Mucosa of gallbladder (tissue), 1 donor: ENCODE data around the gene ITGAV. TPM values are rescaled to one million over a fixed set of nuclear protein-coding genes. Genes with fewer than 3 reads are reported as not detected.

ENCODE experiments used
- DNase-seq: peaks from one replicate; pipeline ENCODE4 v3.0.0-alpha.2; 2020; ENCODE audit warnings: low spot score
- total RNA-seq: library from RNA; stranded (reverse); gene quantifications from one replicate; pipeline ENCODE4 v1.2.1, GENCODE V29; 2021
- donor health status: DM: no; HTN: no; CAD: no.

ITGAV gene
- total RNA-seq, 1 donor from 2014 or later: 71.9 TPM

DNA sequence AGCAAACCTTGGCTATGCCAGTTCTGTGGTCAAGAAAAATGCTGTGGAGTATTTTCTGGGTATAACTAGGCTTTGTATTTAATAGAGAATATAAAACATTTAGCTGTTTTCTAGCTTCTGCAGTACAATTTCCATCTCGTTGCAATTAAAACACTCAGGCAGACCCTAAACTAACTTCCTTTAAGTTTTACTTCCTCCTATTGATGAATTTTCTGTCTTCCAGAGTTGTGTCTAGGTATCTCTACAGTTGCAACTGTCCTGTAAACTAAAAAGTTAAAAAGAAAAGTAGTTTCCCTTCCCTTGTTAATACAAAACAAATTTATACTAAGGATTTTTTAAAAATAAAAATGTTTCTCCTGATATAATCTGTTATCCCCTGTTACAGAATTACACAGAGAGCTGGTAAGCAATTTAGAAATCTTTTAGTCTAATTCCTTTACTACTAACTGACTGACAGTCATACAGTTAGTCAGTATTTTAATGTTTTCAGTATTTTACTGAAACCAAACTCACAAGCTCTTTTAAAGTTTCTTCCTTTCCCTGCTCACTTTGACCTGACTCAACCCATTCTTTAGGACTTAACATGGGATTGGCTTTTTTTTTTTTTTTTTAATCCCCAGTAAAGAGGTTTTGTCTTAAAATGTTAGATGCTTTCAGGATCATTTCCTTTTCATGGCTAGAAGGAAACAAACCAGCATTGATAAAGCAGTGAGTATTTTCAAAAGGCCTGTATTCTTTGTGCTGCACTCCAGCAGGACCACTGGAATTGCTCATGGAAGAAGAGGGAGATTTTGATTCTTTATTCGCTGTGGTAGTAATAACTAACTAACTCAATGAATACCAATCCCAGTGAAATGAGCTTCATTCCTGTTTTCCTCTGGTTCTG, 22.9 kb downstream of the ITGAV start:
- DNase-seq: no peak

GRCh38 chr2:186614373-186614772, 24.5 kb downstream of the ITGAV start:
- DNase-seq: no peak

- DNase-seq: no peak
Measured at GRCh38 chr2:186617148-186617547, 27.3 kb downstream of the ITGAV start.

DNA sequence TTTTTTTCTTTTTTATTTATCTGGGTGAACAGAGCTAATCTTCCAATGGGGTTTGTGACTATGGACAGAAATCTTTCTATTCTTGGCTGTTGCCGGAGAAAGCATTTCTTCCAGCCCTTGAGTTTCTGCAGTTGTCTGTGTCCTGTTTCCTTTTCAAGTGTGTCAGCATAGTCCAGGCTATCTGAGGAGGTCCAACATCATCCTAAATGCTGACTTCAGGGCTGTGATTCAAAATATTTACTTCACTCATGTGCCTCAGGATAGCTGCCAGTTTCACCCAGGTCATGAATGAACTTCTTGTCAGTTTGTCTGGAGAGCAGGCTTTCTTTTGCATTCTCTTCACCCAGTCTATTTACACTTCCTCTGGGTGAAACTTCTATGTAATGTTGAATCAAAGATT, 27.9 kb downstream of the ITGAV start:
- no peak for DNase-seq

- DNase-seq: no peak
Measured at GRCh38 chr2:186618696-186619095, 28.8 kb downstream of the ITGAV start.

- DNase-seq: no peak
Measured at GRCh38 chr2:186623084-186623483, 33.2 kb downstream of the ITGAV start.

DNA sequence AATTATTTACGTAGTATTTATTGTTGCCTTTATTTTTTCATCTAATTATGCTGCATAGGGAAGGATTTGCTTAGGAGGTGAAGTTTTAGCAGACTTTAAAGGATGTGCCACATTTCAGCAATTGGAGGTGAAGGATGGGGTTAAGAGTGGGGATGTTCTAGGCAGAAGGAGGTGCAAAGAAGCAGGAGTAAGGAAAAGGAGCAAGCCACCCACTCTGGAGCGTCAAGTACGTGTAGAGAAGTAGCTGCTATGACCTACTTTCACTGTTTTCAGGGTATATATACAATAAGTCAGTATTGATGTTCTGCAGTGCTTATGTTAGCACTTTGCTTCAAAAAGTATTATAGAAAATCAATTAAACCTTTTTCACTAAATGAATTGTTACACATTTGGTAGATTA, 34.4 kb downstream of the ITGAV start:
- no peak for DNase-seq

- DNase-seq: no peak
Measured at GRCh38 chr2:186629250-186629996, 39.6 kb downstream of the ITGAV start.

DNA sequence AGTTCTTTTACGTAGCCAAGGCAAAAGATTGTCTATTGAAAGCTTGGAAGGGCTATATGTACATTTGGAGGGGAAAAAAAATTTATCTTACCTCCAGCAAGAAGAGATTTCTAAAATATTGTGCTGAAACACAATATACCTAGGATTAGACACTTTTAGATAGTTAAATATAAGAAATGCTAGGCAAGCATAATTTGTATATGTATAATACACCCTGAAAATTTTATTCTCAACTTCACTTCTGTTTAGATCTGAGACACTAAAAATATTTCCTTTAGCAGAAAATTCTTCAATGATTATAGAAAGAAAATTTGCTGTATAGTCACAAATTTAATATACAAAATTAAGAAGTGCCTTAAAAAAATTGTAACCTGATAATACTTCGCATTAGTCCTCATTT, 42.6 kb downstream of the ITGAV start:
- DNase-seq: no peak

GRCh38 chr2:186634701-186635100, 44.8 kb downstream of the ITGAV start:
- no peak for DNase-seq

DNA sequence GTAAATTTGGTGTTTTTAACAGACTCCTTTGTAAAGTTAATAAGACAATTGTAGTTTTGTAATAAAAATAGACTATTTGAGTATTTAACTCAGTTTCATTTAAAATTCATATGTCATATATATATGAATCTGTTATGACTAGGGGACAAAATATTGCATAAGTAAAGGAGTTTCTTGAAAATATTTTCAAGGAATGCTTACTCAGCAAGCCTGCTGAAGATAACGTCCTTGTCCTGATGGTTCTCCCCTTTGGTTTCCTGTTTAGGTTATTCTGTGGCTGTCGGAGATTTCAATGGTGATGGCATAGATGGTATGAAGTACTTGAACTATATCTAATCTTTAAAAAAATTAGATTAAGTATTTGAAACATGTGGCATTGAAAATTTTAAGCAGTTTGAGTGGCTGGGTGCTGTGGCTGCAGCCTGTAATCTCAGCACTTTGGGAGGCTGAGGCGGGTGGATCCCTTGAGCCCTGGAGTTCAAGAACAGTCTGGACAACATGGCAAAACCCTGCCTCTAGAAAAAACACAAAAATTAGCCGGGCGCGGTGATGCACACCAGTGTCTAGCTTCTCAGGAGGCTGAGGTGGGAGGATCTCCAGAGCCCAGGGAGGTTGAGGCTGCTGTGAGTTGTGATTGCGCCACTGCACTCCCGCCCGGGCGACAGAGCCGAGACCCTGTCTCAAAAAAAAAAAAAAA, 47.1 kb downstream of the ITGAV start:
- no peak for DNase-seq

DNA sequence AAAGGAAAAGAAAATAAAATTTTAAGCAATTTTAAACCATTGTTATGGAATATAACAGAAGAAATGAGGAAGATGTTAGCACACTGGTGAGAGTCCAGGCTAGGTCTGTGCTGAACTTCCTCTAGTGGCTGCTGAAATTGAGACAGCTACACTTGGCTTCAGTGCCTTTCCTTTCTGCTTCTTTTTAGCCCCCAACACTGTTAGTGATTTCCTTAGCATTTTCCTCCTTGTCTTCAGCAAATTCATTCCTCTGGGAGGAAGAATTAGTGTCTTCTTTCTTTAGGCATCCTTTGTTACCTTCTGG, 47.6 kb downstream of the ITGAV start:
- no peak for DNase-seq

- DNase-seq: no peak
Measured at GRCh38 chr2:186639939-186640338, 50.1 kb downstream of the ITGAV start.

GRCh38 chr2:186641132-186641806, 51.4 kb downstream of the ITGAV start:
- no peak for DNase-seq

GRCh38 chr2:186641807-186642321, 52.0 kb downstream of the ITGAV start:
- peak; percentile 55 for DNase-seq

DNA sequence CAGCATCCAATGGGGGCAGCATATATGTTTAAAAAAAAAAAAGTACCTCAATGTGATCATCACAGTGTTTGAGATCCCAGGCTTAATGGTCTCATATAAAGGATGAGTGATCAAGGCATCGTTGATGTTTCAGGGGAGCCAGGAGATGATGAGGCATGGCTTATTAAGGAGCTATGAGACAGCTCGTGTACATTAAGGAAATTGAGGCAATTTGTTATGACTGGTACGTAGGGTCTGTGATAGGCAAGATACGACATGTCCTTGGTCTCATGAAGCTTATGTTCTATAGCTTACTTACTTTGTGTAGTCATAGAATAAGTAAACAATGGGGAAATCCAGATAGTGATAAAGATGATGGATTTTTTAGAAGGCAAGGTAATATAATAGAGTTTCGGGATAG, 54.9 kb downstream of the ITGAV start:
- no peak for DNase-seq

- DNase-seq: no peak
Measured at GRCh38 chr2:186645999-186646398, 56.1 kb downstream of the ITGAV start.

DNA sequence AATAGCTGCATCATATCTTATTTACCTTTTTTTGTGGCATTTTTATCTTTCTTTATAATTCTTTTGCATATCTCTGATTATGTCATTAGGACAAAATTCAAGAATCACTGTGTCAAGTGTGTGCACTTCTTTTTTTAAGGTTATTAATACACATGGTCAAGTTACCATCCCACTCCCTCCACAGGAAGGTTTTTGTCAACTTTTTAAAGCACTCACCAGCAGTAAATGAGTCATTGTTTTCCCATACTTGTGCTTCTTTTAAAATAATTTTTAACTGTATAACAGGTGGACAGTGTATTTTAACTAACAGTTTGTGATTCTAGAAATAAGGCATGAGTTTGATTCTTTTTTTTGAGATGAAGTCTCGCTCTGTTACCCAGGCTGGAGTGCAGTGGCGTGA, 58.3 kb downstream of the ITGAV start:
- no peak for DNase-seq

- no peak for DNase-seq
Measured at GRCh38 chr2:186653511-186653910, 63.7 kb downstream of the ITGAV start.

- DNase-seq: no peak
Measured at GRCh38 chr2:186659383-186659782, 69.5 kb downstream of the ITGAV start.

DNA sequence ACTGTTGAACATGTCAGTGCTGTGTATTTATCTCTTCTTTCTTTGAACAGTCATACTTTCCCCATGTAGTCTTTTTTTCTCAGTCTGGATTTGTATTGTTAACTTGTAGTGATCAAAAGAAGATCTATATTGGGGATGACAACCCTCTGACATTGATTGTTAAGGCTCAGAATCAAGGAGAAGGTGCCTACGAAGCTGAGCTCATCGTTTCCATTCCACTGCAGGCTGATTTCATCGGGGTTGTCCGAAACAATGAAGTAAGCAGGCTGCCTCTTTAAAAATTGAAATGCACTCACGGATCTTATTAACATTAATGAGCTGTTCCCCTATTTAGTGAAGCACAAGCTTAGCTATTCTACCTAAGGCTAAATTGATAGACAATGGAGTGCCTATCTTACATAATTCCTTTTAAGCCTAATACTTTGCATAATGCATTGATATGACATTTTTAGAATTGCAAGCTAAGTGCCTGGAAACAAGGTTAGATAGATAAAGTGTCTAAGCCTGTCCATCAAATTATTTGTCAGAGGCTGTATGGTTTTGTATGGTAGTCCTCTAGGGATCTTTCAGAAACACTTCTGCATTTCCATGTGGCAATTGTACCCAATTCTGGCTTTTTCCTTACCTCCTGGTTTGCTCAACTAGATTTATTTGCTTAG, 74.7 kb downstream of the ITGAV start:
- DNase-seq: no peak
